H9 (cell line): ENCODE results near the gene NPFF. TPM values are rescaled to one million over a fixed set of nuclear protein-coding genes. Genes with fewer than 3 reads are reported as not detected.
A peak's percentile ranks its signal among the peaks of the same experiment; 100 is the strongest.

ENCODE experiments used
- DNase-seq: peaks from one replicate; pipeline ENCODE4 v3.0.0-alpha.2; 2017
- H2AFZ ChIP-seq: one replicate; pipeline ENCODE4 v1.6.1; 2013; ENCODE audit warnings: mild to moderate bottlenecking, low read length, control low read depth, moderate library complexity
- H2AK5ac ChIP-seq: 2 replicates; pipeline ENCODE4 v1.6.1; 2013; ENCODE audit warnings: low read length, control low read depth, mixed read lengths; ENCODE audit not compliant: insufficient read length
- H2BK120ac ChIP-seq: one replicate; pipeline ENCODE4 v1.6.1; 2013; ENCODE audit warnings: low read depth, mild to moderate bottlenecking, low read length, control low read depth, inconsistent platforms; ENCODE audit not compliant: poor library complexity, severe bottlenecking
- H2BK12ac ChIP-seq: 2 replicates; pipeline ENCODE4 v1.6.1; 2013; ENCODE audit warnings: low read length, control low read depth, mixed read lengths, low read depth; ENCODE audit not compliant: insufficient read length
- H2BK15ac ChIP-seq: 2 replicates; pipeline ENCODE4 v1.6.1; 2013; ENCODE audit warnings: low read depth, low read length, control low read depth
- H2BK20ac ChIP-seq: one replicate; pipeline ENCODE4 v1.6.1; 2013; ENCODE audit warnings: low read depth, mild to moderate bottlenecking, low read length, control low read depth, inconsistent platforms; ENCODE audit not compliant: poor library complexity, severe bottlenecking
- H2BK5ac ChIP-seq: 2 replicates; pipeline ENCODE4 v1.6.1; 2013; ENCODE audit warnings: low read length, control low read depth, mixed read lengths; ENCODE audit not compliant: insufficient read length
- H3K14ac ChIP-seq: 2 replicates; pipeline ENCODE4 v1.6.1; 2013; ENCODE audit warnings: low read length, control low read depth; ENCODE audit not compliant: insufficient read depth
- H3K18ac ChIP-seq: 2 replicates; pipeline ENCODE4 v1.6.1; 2013; ENCODE audit warnings: low read depth, mild to moderate bottlenecking, mixed read lengths, low read length, control low read depth; ENCODE audit not compliant: insufficient read length
- H3K23ac ChIP-seq: 2 replicates; pipeline ENCODE4 v1.6.1; 2013; ENCODE audit warnings: low read length, control low read depth, mixed read lengths, low read depth; ENCODE audit not compliant: insufficient read length
- H3K23me2 ChIP-seq: 2 replicates; pipeline ENCODE4 v1.6.1; 2013; ENCODE audit warnings: low read depth, mild to moderate bottlenecking, mixed read lengths, low read length, control low read depth; ENCODE audit not compliant: insufficient read length, poor library complexity, severe bottlenecking
- H3K27ac ChIP-seq: 2 replicates; pipeline ENCODE4 v1.5.1; 2013; ENCODE audit warnings: low read length, control low read depth, mixed read lengths, low read depth; ENCODE audit not compliant: insufficient read length
- H3K27me3 ChIP-seq: 2 replicates; pipeline ENCODE4 v1.6.1; 2013; ENCODE audit warnings: low read length, control low read depth, inconsistent platforms; ENCODE audit not compliant: insufficient read depth
- H3K4ac ChIP-seq: 2 replicates; pipeline ENCODE4 v1.6.1; 2013; ENCODE audit warnings: low read depth, mild to moderate bottlenecking, control low read depth, inconsistent platforms, low read length, moderate library complexity
- H3K4me1 ChIP-seq: 2 replicates; pipeline ENCODE4 v1.6.1; 2013; ENCODE audit warnings: low read length, control low read depth, inconsistent platforms; ENCODE audit not compliant: insufficient read depth
- H3K4me2 ChIP-seq: 2 replicates; pipeline ENCODE4 v1.6.1; 2013; ENCODE audit warnings: low read length, control low read depth, mixed read lengths; ENCODE audit not compliant: insufficient read length, insufficient read depth
- H3K56ac ChIP-seq: 2 replicates; pipeline ENCODE4 v1.6.1; 2013; ENCODE audit warnings: low read depth, mild to moderate bottlenecking, mixed read lengths, low read length, control low read depth; ENCODE audit not compliant: insufficient read length
- H3K79me1 ChIP-seq: 2 replicates; pipeline ENCODE4 v1.6.1; 2013; ENCODE audit warnings: low read depth, mild to moderate bottlenecking, moderate library complexity, low read length, control low read depth, inconsistent platforms; ENCODE audit not compliant: insufficient read depth, poor library complexity, severe bottlenecking
- H3K79me2 ChIP-seq: 2 replicates; pipeline ENCODE4 v1.6.1; 2013; ENCODE audit warnings: low read length, control low read depth, inconsistent platforms; ENCODE audit not compliant: insufficient read depth
- H3K9ac ChIP-seq: 2 replicates; pipeline ENCODE4 v1.6.1; 2013; ENCODE audit warnings: low read length, control low read depth, mixed read lengths; ENCODE audit not compliant: insufficient read length; ENCODE audit errors: extremely low read depth
- H3K9me3 ChIP-seq: one replicate; pipeline ENCODE4 v1.6.1; 2013; ENCODE audit warnings: low read depth, low read length, inconsistent platforms; ENCODE audit not compliant: control insufficient read depth
- H3T11ph ChIP-seq: one replicate; pipeline ENCODE4 v1.6.1; 2013; ENCODE audit warnings: mild to moderate bottlenecking, low read length, control low read depth, inconsistent platforms
- H4K20me1 ChIP-seq: one replicate; pipeline ENCODE4 v1.6.1; 2013; ENCODE audit not compliant: control insufficient read depth, insufficient read length, insufficient read depth
- H4K5ac ChIP-seq: 2 replicates; pipeline ENCODE4 v1.6.1; 2013; ENCODE audit warnings: low read depth, mild to moderate bottlenecking, mixed read lengths, low read length, control low read depth; ENCODE audit not compliant: insufficient read length
- H4K8ac ChIP-seq: replicated peaks from 2 replicates; pipeline ENCODE4 v1.6.1; 2013; ENCODE audit warnings: low read length, control low read depth, mixed read lengths, low read depth; ENCODE audit not compliant: insufficient read length
- H4K91ac ChIP-seq: 2 replicates; pipeline ENCODE4 v1.6.1; 2013; ENCODE audit warnings: low read depth, mild to moderate bottlenecking, moderate library complexity, mixed read lengths, low read length, control low read depth; ENCODE audit not compliant: insufficient read length
- H3K27ac Mint-ChIP-seq, 3 experiments: 2 replicates in 2 of 3; 3 replicates in 1 of 3; pipeline ENCODE4 v1.8.0; 2020 to 2021; ENCODE audit warnings: mixed read lengths in 3 of 3, mild to moderate bottlenecking in 1 of 3, moderate library complexity in 1 of 3
- H3K27me3 Mint-ChIP-seq: 2 replicates; pipeline ENCODE4 v1.8.0; 2021; ENCODE audit warnings: low read depth, mild to moderate bottlenecking, moderate library complexity, mixed read lengths
- H3K36me3 Mint-ChIP-seq, 3 experiments: 2 replicates in 2 of 3; 3 replicates in 1 of 3; pipeline ENCODE4 v1.8.0; 2020 to 2021; ENCODE audit warnings: low read depth in 3 of 3, mixed read lengths in 3 of 3; ENCODE audit not compliant: insufficient read depth in 1 of 3
- H3K4me1 Mint-ChIP-seq, 2 experiments: 2 replicates each; pipeline ENCODE4 v1.8.0; 2020; ENCODE audit warnings: mixed read lengths in 2 of 2
- H3K4me3 Mint-ChIP-seq, 2 experiments: 2 replicates in 1 of 2; 3 replicates in 1 of 2; pipeline ENCODE4 v1.8.0; 2020 to 2021; ENCODE audit warnings: mild to moderate bottlenecking in 2 of 2, mixed read lengths in 2 of 2, moderate library complexity in 1 of 2
- H3K9me3 Mint-ChIP-seq, 2 experiments: 2 replicates in 1 of 2; 3 replicates in 1 of 2; pipeline ENCODE4 v1.8.0; 2020; ENCODE audit warnings: mild to moderate bottlenecking in 2 of 2, mixed read lengths in 2 of 2, moderate library complexity in 1 of 2
- CTCF ChIP-seq: fragments of 200-600 bp; sonication (generic); conservative IDR thresholded peaks from 3 replicates; pipeline ENCODE4 v1.8.0; 2021; ENCODE audit warnings: antibody characterized with exemption, mild to moderate bottlenecking
- WGBS: extraction: QIAGEN DNeasy Blood & Tissue Kit; methylation state at CpG from one replicate; pipeline ENCODE4 v1.1.7; 2013; ENCODE audit warnings: missing lambda C conversion rate, low lambda C conversion rate, mixed read lengths; ENCODE audit not compliant: insufficient read length; ENCODE audit errors: extremely low coverage; 5-methylcytosine and 5-hydroxymethylcytosine counted together
- total RNA-seq: library from RNA; stranded (reverse); gene quantifications from 2 replicates; pipeline ENCODE4 v1.2.1, GENCODE V29; 2021

The NPFF gene
- total RNA-seq, 1 experiment from 2014 or later, result not detected

- Mint-ChIP-seq H3K4me1 (peaks cover 46 to 63% of the 10 kb centered on the region in 2 experiments), H3K4me3 (no peak overlapping the region), H3K36me3 (peaks cover 55 to 89% (median 88%) of the 10 kb centered on the region in 3 experiments), H3K27me3 (no peaks in the 10 kb centered on the region; the same call in 1 of the 2 replicates), H3K9me3 (no peaks in the 10 kb centered on the region), H3K27ac (peak overlapping the region in 1 of 3 experiments; percentile 44; a peak in 2 of 7 replicates)
- Histone ChIP-seq H2BK20ac (no peak overlapping the region), H2AFZ (no peak overlapping the region), H3K9ac (no peak overlapping the region), H3K27ac (no peak overlapping the region), H2BK5ac (no peak overlapping the region), H4K8ac (no peak overlapping the region), H2BK15ac (no peak overlapping the region), H3K79me1 (peaks cover 6% of the 10 kb centered on the region), H3K4me2 (no peak overlapping the region), H3K27me3 (no peaks in the 10 kb centered on the region), H4K91ac (no peak overlapping the region), H3K56ac (no peak overlapping the region), H3K4me1 (no peaks in the 10 kb centered on the region), H2AK5ac (no peak overlapping the region), H3K18ac (no peak overlapping the region), H3K23me2 (no peaks in the 10 kb centered on the region), H2BK120ac (no peak overlapping the region), H4K20me1 (no peaks in the 10 kb centered on the region), H3K14ac (no peak overlapping the region), H3K79me2 (no peaks in the 10 kb centered on the region), H4K5ac (no peak overlapping the region), H3K23ac (no peak overlapping the region), H3K4ac (no peak overlapping the region), H3K9me3 (no peaks in the 10 kb centered on the region), H2BK12ac (no peak overlapping the region), H3T11ph (no peak overlapping the region)
- DNase-seq, result no peak
- TF ChIP-seq CTCF, result no peak
- 100% methylated on average over 1 of the region's 1 CpG for WGBS
These were observed 28.4 kb downstream of the NPFF start for GRCh38 chr12:53478865-53479264.
